HG03196 (cell line): Measurements from ENCODE around the gene KISS1.

ENCODE experiments used
- ATAC-seq: cut with Tn5 transposase; IDR thresholded peaks from one replicate; pipeline ENCODE4 v1.9.1; 2021; ENCODE audit not compliant: unreplicated experiment

The KISS1 gene

GRCh38 chr1:204141131-204141530 is 55.2 kb downstream of the KISS1 start:
- no peak for ATAC-seq
